ENCODE results near the gene DEPDC1. TPM values are rescaled to one million over a fixed set of nuclear protein-coding genes. Genes with fewer than 3 reads are reported as not detected.
"Not testable (repeated sequence)": the region's sequence is repeated elsewhere in the genome, so short reads cannot be mapped to it uniquely, and the experiment has no call there.

The DEPDC1 gene
- total RNA-seq, 1 experiment from 2014 or later, result 44.5 TPM

DNA sequence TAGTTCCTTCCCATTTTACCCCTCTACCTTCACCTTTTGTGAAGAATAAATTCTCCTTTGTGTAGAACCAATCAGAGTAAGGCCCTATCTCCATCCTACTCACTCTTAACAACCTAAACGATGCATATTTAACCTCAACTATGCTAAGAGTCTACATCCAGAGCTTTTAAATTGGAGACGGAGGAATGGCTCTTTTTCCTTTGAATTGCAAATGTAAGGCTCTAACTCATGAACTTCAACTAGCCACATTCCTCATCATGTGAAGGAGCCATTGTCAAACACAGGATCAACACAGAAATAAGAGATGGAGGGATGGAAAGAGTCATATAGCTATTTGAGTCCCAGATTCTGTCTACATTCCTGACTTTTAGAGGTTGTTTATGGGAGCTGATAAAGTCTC, 18.2 kb downstream of the DEPDC1 start (continued):
- no peak for TF ChIP-seq AFF4 (CRISPR knock-in tag; IDR thresholded peaks at IDR 0.05; ENCODE audit: borderline replicate concordance)
- TF ChIP-seq, protein P1, sequence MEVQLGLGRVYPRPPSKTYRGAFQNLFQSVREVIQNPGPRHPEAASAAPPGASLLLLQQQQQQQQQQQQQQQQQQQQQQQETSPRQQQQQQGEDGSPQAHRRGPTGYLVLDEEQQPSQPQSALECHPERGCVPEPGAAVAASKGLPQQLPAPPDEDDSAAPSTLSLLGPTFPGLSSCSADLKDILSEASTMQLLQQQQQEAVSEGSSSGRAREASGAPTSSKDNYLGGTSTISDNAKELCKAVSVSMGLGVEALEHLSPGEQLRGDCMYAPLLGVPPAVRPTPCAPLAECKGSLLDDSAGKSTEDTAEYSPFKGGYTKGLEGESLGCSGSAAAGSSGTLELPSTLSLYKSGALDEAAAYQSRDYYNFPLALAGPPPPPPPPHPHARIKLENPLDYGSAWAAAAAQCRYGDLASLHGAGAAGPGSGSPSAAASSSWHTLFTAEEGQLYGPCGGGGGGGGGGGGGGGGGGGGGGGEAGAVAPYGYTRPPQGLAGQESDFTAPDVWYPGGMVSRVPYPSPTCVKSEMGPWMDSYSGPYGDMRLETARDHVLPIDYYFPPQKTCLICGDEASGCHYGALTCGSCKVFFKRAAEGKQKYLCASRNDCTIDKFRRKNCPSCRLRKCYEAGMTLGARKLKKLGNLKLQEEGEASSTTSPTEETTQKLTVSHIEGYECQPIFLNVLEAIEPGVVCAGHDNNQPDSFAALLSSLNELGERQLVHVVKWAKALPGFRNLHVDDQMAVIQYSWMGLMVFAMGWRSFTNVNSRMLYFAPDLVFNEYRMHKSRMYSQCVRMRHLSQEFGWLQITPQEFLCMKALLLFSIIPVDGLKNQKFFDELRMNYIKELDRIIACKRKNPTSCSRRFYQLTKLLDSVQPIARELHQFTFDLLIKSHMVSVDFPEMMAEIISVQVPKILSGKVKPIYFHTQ (CRISPR knock-in tag; IDR thresholded peaks at IDR 0.05), result no peak
- TF ChIP-seq, protein P2, sequence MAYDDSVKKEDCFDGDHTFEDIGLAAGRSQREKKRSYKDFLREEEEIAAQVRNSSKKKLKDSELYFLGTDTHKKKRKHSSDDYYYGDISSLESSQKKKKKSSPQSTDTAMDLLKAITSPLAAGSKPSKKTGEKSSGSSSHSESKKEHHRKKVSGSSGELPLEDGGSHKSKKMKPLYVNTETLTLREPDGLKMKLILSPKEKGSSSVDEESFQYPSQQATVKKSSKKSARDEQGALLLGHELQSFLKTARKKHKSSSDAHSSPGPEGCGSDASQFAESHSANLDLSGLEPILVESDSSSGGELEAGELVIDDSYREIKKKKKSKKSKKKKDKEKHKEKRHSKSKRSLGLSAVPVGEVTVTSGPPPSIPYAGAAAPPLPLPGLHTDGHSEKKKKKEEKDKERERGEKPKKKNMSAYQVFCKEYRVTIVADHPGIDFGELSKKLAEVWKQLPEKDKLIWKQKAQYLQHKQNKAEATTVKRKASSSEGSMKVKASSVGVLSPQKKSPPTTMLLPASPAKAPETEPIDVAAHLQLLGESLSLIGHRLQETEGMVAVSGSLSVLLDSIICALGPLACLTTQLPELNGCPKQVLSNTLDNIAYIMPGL (CRISPR knock-in tag; IDR thresholded peaks at IDR 0.05), result no peak

GRCh38 chr1:68476626-68477025, 20.3 kb downstream of the DEPDC1 start:
- H3K4me3 Mint-ChIP-seq; ATAC-seq; CTCF ChIA-PET; POLR2A ChIA-PET; H3K9me3 Mint-ChIP-seq; DNase-seq (ENCODE audit: low spot score); H3K27ac Mint-ChIP-seq; H3K27me3 Mint-ChIP-seq (ENCODE audit: low read depth): not testable (repeated sequence)
- peaks cover 36% of the 10 kb centered on the region for H3K4me1 Mint-ChIP-seq
- peaks cover 57% of the 10 kb centered on the region for H3K36me3 Mint-ChIP-seq

DNA sequence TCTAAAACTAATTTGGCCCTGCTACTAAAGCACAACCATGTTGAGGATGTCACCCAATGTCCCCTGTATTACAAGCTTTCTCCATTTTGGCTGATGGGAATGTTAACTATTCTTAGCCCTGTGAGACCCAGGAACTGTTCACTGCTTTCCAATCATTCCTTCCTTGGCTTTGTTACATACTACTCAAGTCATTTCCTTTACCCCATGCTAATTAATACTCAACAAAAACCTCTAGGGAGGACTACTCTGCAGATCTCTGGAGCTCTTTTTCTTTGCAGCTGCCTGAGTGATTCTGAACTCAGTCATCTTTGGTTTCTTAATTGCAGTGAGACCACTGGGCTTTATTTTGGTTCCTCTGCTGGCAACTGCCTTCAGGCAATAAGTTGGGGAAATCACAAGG, 23.8 kb downstream of the DEPDC1 start:
- peaks cover 22% of the 10 kb centered on the region for H3K4me1 Mint-ChIP-seq
- DNase-seq (ENCODE audit: low spot score), result no peak
- no peaks in the 10 kb centered on the region for H3K27me3 Mint-ChIP-seq (ENCODE audit: low read depth)
- H3K36me3 Mint-ChIP-seq, result peaks cover 27% of the 10 kb centered on the region
- POLR2A ChIA-PET, result interaction anchor here (1.4 kb wide), 1 partner anchor 24 kb away, joined by 3 read pairs; the partner anchor contains the start of gene DEPDC1
- TF ChIP-seq SP1 (CRISPR knock-in tag; conservative IDR thresholded peaks at IDR 0.05) (no peak), ZSCAN18 (CRISPR knock-in tag; IDR thresholded peaks at IDR 0.05) (no peak), MXD4 (CRISPR knock-in tag; IDR thresholded peaks at IDR 0.05; ENCODE audit: borderline replicate concordance) (no peak)
- TF ChIP-seq, protein P3, sequence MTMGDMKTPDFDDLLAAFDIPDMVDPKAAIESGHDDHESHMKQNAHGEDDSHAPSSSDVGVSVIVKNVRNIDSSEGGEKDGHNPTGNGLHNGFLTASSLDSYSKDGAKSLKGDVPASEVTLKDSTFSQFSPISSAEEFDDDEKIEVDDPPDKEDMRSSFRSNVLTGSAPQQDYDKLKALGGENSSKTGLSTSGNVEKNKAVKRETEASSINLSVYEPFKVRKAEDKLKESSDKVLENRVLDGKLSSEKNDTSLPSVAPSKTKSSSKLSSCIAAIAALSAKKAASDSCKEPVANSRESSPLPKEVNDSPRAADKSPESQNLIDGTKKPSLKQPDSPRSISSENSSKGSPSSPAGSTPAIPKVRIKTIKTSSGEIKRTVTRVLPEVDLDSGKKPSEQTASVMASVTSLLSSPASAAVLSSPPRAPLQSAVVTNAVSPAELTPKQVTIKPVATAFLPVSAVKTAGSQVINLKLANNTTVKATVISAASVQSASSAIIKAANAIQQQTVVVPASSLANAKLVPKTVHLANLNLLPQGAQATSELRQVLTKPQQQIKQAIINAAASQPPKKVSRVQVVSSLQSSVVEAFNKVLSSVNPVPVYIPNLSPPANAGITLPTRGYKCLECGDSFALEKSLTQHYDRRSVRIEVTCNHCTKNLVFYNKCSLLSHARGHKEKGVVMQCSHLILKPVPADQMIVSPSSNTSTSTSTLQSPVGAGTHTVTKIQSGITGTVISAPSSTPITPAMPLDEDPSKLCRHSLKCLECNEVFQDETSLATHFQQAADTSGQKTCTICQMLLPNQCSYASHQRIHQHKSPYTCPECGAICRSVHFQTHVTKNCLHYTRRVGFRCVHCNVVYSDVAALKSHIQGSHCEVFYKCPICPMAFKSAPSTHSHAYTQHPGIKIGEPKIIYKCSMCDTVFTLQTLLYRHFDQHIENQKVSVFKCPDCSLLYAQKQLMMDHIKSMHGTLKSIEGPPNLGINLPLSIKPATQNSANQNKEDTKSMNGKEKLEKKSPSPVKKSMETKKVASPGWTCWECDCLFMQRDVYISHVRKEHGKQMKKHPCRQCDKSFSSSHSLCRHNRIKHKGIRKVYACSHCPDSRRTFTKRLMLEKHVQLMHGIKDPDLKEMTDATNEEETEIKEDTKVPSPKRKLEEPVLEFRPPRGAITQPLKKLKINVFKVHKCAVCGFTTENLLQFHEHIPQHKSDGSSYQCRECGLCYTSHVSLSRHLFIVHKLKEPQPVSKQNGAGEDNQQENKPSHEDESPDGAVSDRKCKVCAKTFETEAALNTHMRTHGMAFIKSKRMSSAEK (CRISPR knock-in tag; IDR thresholded peaks at IDR 0.05; ENCODE audit: borderline replicate concordance), result 0 out of 2 replicates have a peak, but pooled peaks have one; percentile 44
- TF ChIP-seq, protein P1 (CRISPR knock-in tag; IDR thresholded peaks at IDR 0.05), result no peak
- peak overlapping the region; percentile 71 for H3K27ac Mint-ChIP-seq
- H3K9me3 Mint-ChIP-seq, result no peaks in the 10 kb centered on the region
- H3K4me3 Mint-ChIP-seq, result no peak overlapping the region
- CTCF ChIA-PET, result interaction anchor here (1.4 kb wide), 1 partner anchor 356 kb away, joined by 3 read pairs; no protein-coding TSS in a partner anchor
- peak; percentile 79 for ATAC-seq
